Sigmoid colon (tissue), 4 donors: ENCODE results near the gene AUTS2.

Experiments used
- POLR2A ChIP-seq, 2 donors: fragments of 450-650 bp; IDR thresholded peaks; one replicate each; pipeline ENCODE4 v1.6.1; 2016; ENCODE audit warnings: antibody characterized with exemption in 2 of 2, mild to moderate bottlenecking in 2 of 2, moderate library complexity in 2 of 2
- POLR2AphosphoS5 ChIP-seq, 4 donors: sonication (generic); formaldehyde crosslinking; IDR thresholded peaks; one replicate each; pipeline ENCODE4 v1.6.1; 2017; ENCODE audit warnings: antibody characterized with exemption in 4 of 4
- TF ChIP-seq, protein P1 (sequence below), 4 experiments: fragments of 450-650 bp in 3 of 4; fragments of 200-600 bp in 1 of 4; IDR thresholded peaks; one replicate each; pipeline ENCODE4 v1.5.1; 2016 to 2019; ENCODE audit warnings: antibody characterized with exemption in 4 of 4, mild to moderate bottlenecking in 3 of 4, moderate library complexity in 2 of 4

DNA sequence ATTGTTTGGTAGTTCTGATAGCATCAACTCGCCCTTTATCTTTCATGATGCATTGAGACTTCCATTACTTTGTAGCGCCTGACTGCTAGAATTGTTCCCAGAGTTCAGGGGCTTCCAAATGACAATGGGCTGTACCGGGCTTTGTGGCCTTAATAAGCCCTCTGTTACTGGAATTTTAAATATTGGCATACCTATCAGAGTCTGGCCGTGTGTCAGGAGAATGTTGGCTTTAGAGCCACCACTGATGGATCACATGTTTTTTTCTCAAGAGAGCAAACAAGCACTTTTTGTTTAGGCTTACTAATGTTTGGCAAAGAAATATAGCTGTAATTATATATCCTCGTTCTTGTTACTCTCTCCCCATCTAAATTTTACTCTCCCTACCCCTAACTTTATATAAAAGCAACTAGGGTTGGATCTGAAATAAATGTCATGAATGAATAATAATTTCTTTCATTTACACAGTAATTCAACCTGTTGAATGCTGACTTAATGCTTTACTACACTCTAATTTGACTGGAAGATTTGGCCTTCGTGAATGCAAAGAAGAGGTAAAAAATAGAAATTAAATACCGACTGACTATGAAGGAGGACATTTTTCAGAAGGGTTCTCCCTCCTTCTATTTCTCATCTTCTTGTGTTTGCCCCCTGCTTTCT lies 396.7 kb downstream of the AUTS2 start:
- TF ChIP-seq, protein P1, sequence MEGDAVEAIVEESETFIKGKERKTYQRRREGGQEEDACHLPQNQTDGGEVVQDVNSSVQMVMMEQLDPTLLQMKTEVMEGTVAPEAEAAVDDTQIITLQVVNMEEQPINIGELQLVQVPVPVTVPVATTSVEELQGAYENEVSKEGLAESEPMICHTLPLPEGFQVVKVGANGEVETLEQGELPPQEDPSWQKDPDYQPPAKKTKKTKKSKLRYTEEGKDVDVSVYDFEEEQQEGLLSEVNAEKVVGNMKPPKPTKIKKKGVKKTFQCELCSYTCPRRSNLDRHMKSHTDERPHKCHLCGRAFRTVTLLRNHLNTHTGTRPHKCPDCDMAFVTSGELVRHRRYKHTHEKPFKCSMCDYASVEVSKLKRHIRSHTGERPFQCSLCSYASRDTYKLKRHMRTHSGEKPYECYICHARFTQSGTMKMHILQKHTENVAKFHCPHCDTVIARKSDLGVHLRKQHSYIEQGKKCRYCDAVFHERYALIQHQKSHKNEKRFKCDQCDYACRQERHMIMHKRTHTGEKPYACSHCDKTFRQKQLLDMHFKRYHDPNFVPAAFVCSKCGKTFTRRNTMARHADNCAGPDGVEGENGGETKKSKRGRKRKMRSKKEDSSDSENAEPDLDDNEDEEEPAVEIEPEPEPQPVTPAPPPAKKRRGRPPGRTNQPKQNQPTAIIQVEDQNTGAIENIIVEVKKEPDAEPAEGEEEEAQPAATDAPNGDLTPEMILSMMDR (IDR thresholded peaks at IDR 0.05), result no peak
- TF ChIP-seq POLR2A (IDR thresholded peaks at IDR 0.05) (no peak), POLR2AphosphoS5 (IDR thresholded peaks at IDR 0.05) (no peak)
